Neural progenitor cell (in vitro differentiated cells): Measurements from ENCODE around the gene ZBTB49. TPM values are rescaled to one million over a fixed set of nuclear protein-coding genes. Genes with fewer than 3 reads are reported as not detected.
A peak's percentile ranks its signal among the peaks of the same experiment; 100 is the strongest.

Experiments used
- DNase-seq: peaks from one replicate; pipeline ENCODE4 v3.0.0-alpha.2; 2016; ENCODE audit warnings: low spot score
- H2AFZ ChIP-seq: fragments of 200-600 bp; sonication (generic); replicated peaks from 2 replicates; pipeline ENCODE4 v1.6.1; 2016; ENCODE audit warnings: antibody characterized with exemption
- H3F3A ChIP-seq: fragments of 200-600 bp; sonication (generic); 2 replicates; pipeline ENCODE4 v1.6.1; 2016; ENCODE audit warnings: antibody characterized with exemption, low read depth
- H3K27ac ChIP-seq: fragments of 200-600 bp; sonication (generic); 2 replicates; pipeline ENCODE4 v1.5.1; 2016; ENCODE audit warnings: mild to moderate bottlenecking
- H3K27me3 ChIP-seq: fragments of 200-600 bp; sonication (generic); 2 replicates; pipeline ENCODE4 v1.6.1; 2016; ENCODE audit warnings: mild to moderate bottlenecking, moderate library complexity
- H3K36me3 ChIP-seq: fragments of 200-600 bp; sonication (generic); 2 replicates; pipeline ENCODE4 v1.5.1; 2016
- H3K4me1 ChIP-seq: fragments of 200-600 bp; sonication (generic); 2 replicates; pipeline ENCODE4 v1.6.1; 2016; ENCODE audit warnings: mixed run types
- H3K4me2 ChIP-seq: fragments of 200-600 bp; sonication (generic); 2 replicates; pipeline ENCODE4 v1.6.1; 2016
- H3K4me3 ChIP-seq: fragments of 200-600 bp; sonication (generic); 2 replicates; pipeline ENCODE4 v1.5.1; 2016
- H3K79me2 ChIP-seq: fragments of 200-600 bp; sonication (generic); 2 replicates; pipeline ENCODE4 v1.6.1; 2016; ENCODE audit warnings: low read depth
- H3K9ac ChIP-seq: fragments of 200-600 bp; sonication (generic); 2 replicates; pipeline ENCODE4 v1.6.1; 2016
- H3K9me3 ChIP-seq: fragments of 200-600 bp; sonication (generic); 2 replicates; pipeline ENCODE4 v1.5.1; 2016; ENCODE audit warnings: low read depth
- H4K20me1 ChIP-seq: fragments of 200-600 bp; sonication (generic); 2 replicates; pipeline ENCODE4 v1.6.1; 2016; ENCODE audit warnings: low read depth
- H3K27ac Mint-ChIP-seq: 3 replicates; pipeline ENCODE4 v1.8.0; 2021; ENCODE audit warnings: mixed read lengths
- H3K27me3 Mint-ChIP-seq: 2 replicates; pipeline ENCODE4 v1.8.0; 2022; ENCODE audit warnings: low read depth, mild to moderate bottlenecking, inconsistent platforms, moderate library complexity, mixed read lengths; ENCODE audit not compliant: insufficient read depth
- H3K36me3 Mint-ChIP-seq: 3 replicates; pipeline ENCODE4 v1.8.0; 2021; ENCODE audit warnings: mixed read lengths
- H3K4me1 Mint-ChIP-seq: 3 replicates; pipeline ENCODE4 v1.8.0; 2021; ENCODE audit warnings: mixed read lengths
- H3K4me3 Mint-ChIP-seq: 3 replicates; pipeline ENCODE4 v1.8.0; 2021; ENCODE audit warnings: mild to moderate bottlenecking, moderate library complexity, mixed read lengths
- H3K9me3 Mint-ChIP-seq: 3 replicates; pipeline ENCODE4 v1.8.0; 2020; ENCODE audit warnings: mixed read lengths
- CTCF ChIP-seq: fragments of 200-600 bp; sonication (generic); IDR thresholded peaks from 2 replicates; pipeline ENCODE4 v1.5.1; 2017; ENCODE audit warnings: antibody characterized with exemption, mild to moderate bottlenecking
- EZH2 ChIP-seq: fragments of 200-600 bp; sonication (generic); IDR thresholded peaks from 2 replicates; pipeline ENCODE4 v1.6.1; 2017; ENCODE audit warnings: antibody characterized with exemption, mild to moderate bottlenecking, moderate library complexity
- EZH2phosphoT487 ChIP-seq: fragments of 200-600 bp; sonication (generic); IDR thresholded peaks from 2 replicates; pipeline ENCODE4 v1.6.1; 2017; ENCODE audit warnings: antibody characterized with exemption
- total RNA-seq: library from RNA; depleted of rRNA; stranded (reverse); fragments of >200 nt; gene quantifications from 2 replicates; pipeline ENCODE4 v1.2.3, GENCODE V29; 2015; ENCODE audit warnings: low replicate concordance

ZBTB49 gene
- total RNA-seq, 1 donor from 2014 or later: 20.2 TPM

- H3K27ac Mint-ChIP-seq: no peak overlapping the region
- H3K27me3 ChIP-seq: no peaks in the 10 kb centered on the region
- H3K79me2 ChIP-seq: peaks cover 4% of the 10 kb centered on the region
- no peak overlapping the region for H3K4me3 ChIP-seq
- no peak overlapping the region for H3K4me2 ChIP-seq
- no peak for DNase-seq
- no peak overlapping the region for H2AFZ ChIP-seq
- H3K36me3 ChIP-seq: no peaks in the 10 kb centered on the region
- H4K20me1 ChIP-seq: peaks cover 18% of the 10 kb centered on the region
- no peaks in the 10 kb centered on the region for H3K9me3 Mint-ChIP-seq
- no peak overlapping the region for H3K27ac ChIP-seq
- no peaks in the 10 kb centered on the region for H3K27me3 Mint-ChIP-seq
- no peak overlapping the region for H3K4me3 Mint-ChIP-seq
- H3K4me1 ChIP-seq: no peaks in the 10 kb centered on the region
- peak overlapping the region; percentile 27 for H3K9ac ChIP-seq
- H3K9me3 ChIP-seq: no peaks in the 10 kb centered on the region
- H3K4me1 Mint-ChIP-seq: no peaks in the 10 kb centered on the region
- peaks cover 10% of the 10 kb centered on the region for H3K36me3 Mint-ChIP-seq
- TF ChIP-seq CTCF (no peak), EZH2 (no peak), EZH2phosphoT487 (no peak)
- no peaks in the 10 kb centered on the region for H3F3A ChIP-seq
Observed at GRCh38 chr4:4302416-4302815, 12.4 kb downstream of the ZBTB49 start.

GRCh38 chr4:4306920-4307319 lies 16.9 kb downstream of the ZBTB49 start:
- Histone ChIP-seq H2AFZ (no peak overlapping the region), H3F3A (no peaks in the 10 kb centered on the region), H3K36me3 (no peaks in the 10 kb centered on the region), H3K4me2 (no peak overlapping the region), H3K27ac (no peak overlapping the region), H3K4me3 (no peak overlapping the region), H3K9ac (no peak overlapping the region), H4K20me1 (no peaks in the 10 kb centered on the region), H3K9me3 (no peaks in the 10 kb centered on the region), H3K79me2 (no peaks in the 10 kb centered on the region), H3K27me3 (no peaks in the 10 kb centered on the region), H3K4me1 (no peaks in the 10 kb centered on the region)
- H3K27ac Mint-ChIP-seq: no peak overlapping the region
- H3K4me1 Mint-ChIP-seq: no peaks in the 10 kb centered on the region
- no peak for TF ChIP-seq EZH2phosphoT487
- TF ChIP-seq CTCF: no peak
- no peak for TF ChIP-seq EZH2
- H3K27me3 Mint-ChIP-seq: no peaks in the 10 kb centered on the region
- H3K36me3 Mint-ChIP-seq: peaks cover 7% of the 10 kb centered on the region
- no peak overlapping the region for H3K4me3 Mint-ChIP-seq
- no peak for DNase-seq
- no peaks in the 10 kb centered on the region for H3K9me3 Mint-ChIP-seq

- Mint-ChIP-seq H3K27me3 (no peaks in the 10 kb centered on the region), H3K9me3 (no peaks in the 10 kb centered on the region), H3K36me3 (peaks cover 8% of the 10 kb centered on the region), H3K4me1 (no peaks in the 10 kb centered on the region), H3K27ac (no peak overlapping the region), H3K4me3 (no peak overlapping the region)
- no peaks in the 10 kb centered on the region for H3K9me3 ChIP-seq
- DNase-seq: no peak
- TF ChIP-seq EZH2 (no peak), EZH2phosphoT487 (no peak), CTCF (no peak)
- no peaks in the 10 kb centered on the region for H4K20me1 ChIP-seq
- no peak overlapping the region for H2AFZ ChIP-seq
- H3K4me2 ChIP-seq: no peak overlapping the region
- H3K27ac ChIP-seq: no peak overlapping the region
- H3F3A ChIP-seq: no peaks in the 10 kb centered on the region
- H3K36me3 ChIP-seq: no peaks in the 10 kb centered on the region
- H3K4me1 ChIP-seq: no peaks in the 10 kb centered on the region
- no peaks in the 10 kb centered on the region for H3K79me2 ChIP-seq
- H3K4me3 ChIP-seq: no peak overlapping the region
- no peak overlapping the region for H3K9ac ChIP-seq
- H3K27me3 ChIP-seq: no peaks in the 10 kb centered on the region
Observed at GRCh38 chr4:4308800-4309441, 18.9 kb downstream of the ZBTB49 start.
